Measurements from ENCODE around the gene LCNL1.

Gene LCNL1

GRCh38 chr9:136983167-136983566 lies 374 bp downstream of the LCNL1 start:
- H3K4me2 ChIP-seq: no peak overlapping the region
- H4K20me1 ChIP-seq (ENCODE audit: insufficient read depth): no peaks in the 10 kb centered on the region
- H3K79me2 ChIP-seq (ENCODE audit: insufficient read depth, low read depth): no peaks in the 10 kb centered on the region
- H3K27me3 ChIP-seq (ENCODE audit: insufficient read depth, low read depth): peaks cover 65% of the 10 kb centered on the region
- H3K4me3 ChIP-seq (IDR thresholded peaks at IDR 0.05; ENCODE audit: insufficient read depth, low read depth, low read length): no peak overlapping the region
- no peak overlapping the region for H3K9ac ChIP-seq
- H3K27ac ChIP-seq: no peak overlapping the region
- H2AFZ ChIP-seq (ENCODE audit: low read depth): no peak overlapping the region
- no peaks in the 10 kb centered on the region for H3K36me3 ChIP-seq (ENCODE audit: insufficient read depth)
- no peak for TF ChIP-seq CTCF (conservative IDR thresholded peaks at IDR 0.05; ENCODE audit: low read depth, low read length)
- no peaks in the 10 kb centered on the region for H3K4me1 ChIP-seq (ENCODE audit: low read depth, poor library complexity, severe bottlenecking)

- H3K36me3 ChIP-seq (ENCODE audit: insufficient read depth): no peaks in the 10 kb centered on the region
- peaks cover 71% of the 10 kb centered on the region for H3K27me3 ChIP-seq (ENCODE audit: insufficient read depth, low read depth)
- no peaks in the 10 kb centered on the region for H3K4me1 ChIP-seq (ENCODE audit: low read depth, poor library complexity, severe bottlenecking)
- H3K79me2 ChIP-seq (ENCODE audit: insufficient read depth, low read depth): no peaks in the 10 kb centered on the region
- no peak overlapping the region for H2AFZ ChIP-seq (ENCODE audit: low read depth)
- no peak for TF ChIP-seq CTCF (conservative IDR thresholded peaks at IDR 0.05; ENCODE audit: low read depth, low read length)
- no peak overlapping the region for H3K27ac ChIP-seq
- H3K4me2 ChIP-seq: no peak overlapping the region
- no peak overlapping the region for H3K4me3 ChIP-seq (IDR thresholded peaks at IDR 0.05; ENCODE audit: insufficient read depth, low read depth, low read length)
- no peak overlapping the region for H3K9ac ChIP-seq
- H4K20me1 ChIP-seq (ENCODE audit: insufficient read depth): no peaks in the 10 kb centered on the region
Measured at GRCh38 chr9:136983656-136984314, 992 bp downstream of the LCNL1 start.

GRCh38 chr9:136984464-136985026 lies 1.8 kb downstream of the LCNL1 start:
- Histone ChIP-seq H2AFZ (ENCODE audit: low read depth) (no peak overlapping the region), H3K27me3 (ENCODE audit: insufficient read depth, low read depth) (peaks cover 78% of the 10 kb centered on the region), H3K4me2 (no peak overlapping the region), H3K27ac (no peak overlapping the region), H3K4me1 (ENCODE audit: low read depth, poor library complexity, severe bottlenecking) (no peaks in the 10 kb centered on the region), H3K36me3 (ENCODE audit: insufficient read depth) (no peaks in the 10 kb centered on the region), H3K9ac (no peak overlapping the region), H3K4me3 (IDR thresholded peaks at IDR 0.05; ENCODE audit: insufficient read depth, low read depth, low read length) (no peak overlapping the region), H3K79me2 (ENCODE audit: insufficient read depth, low read depth) (no peaks in the 10 kb centered on the region), H4K20me1 (ENCODE audit: insufficient read depth) (no peaks in the 10 kb centered on the region)
- TF ChIP-seq CTCF (conservative IDR thresholded peaks at IDR 0.05; ENCODE audit: low read depth, low read length): no peak

- Histone ChIP-seq H4K20me1 (ENCODE audit: insufficient read depth) (no peaks in the 10 kb centered on the region), H3K27me3 (ENCODE audit: insufficient read depth, low read depth) (peaks cover 83% of the 10 kb centered on the region), H3K9ac (no peak overlapping the region), H3K27ac (no peak overlapping the region), H3K36me3 (ENCODE audit: insufficient read depth) (no peaks in the 10 kb centered on the region), H3K4me3 (IDR thresholded peaks at IDR 0.05; ENCODE audit: insufficient read depth, low read depth, low read length) (no peak overlapping the region), H2AFZ (ENCODE audit: low read depth) (no peak overlapping the region), H3K4me1 (ENCODE audit: low read depth, poor library complexity, severe bottlenecking) (no peaks in the 10 kb centered on the region), H3K79me2 (ENCODE audit: insufficient read depth, low read depth) (no peaks in the 10 kb centered on the region), H3K4me2 (no peak overlapping the region)
- TF ChIP-seq CTCF (conservative IDR thresholded peaks at IDR 0.05; ENCODE audit: low read depth, low read length): no peak
Measured at GRCh38 chr9:136985027-136985602, 2.3 kb downstream of the LCNL1 start.
